Ishikawa (cell line): ENCODE results near the gene SDK2.

Source experiments
- CREB1 ChIP-seq: IDR thresholded peaks from 2 replicates; pipeline ENCODE4 v1.6.1; 2012; ENCODE audit warnings: low read depth
- EP300 ChIP-seq: IDR thresholded peaks from 2 replicates; pipeline ENCODE4 v1.6.1; 2012; ENCODE audit warnings: borderline replicate concordance
- FOXM1 ChIP-seq: IDR thresholded peaks from 2 replicates; pipeline ENCODE4 v1.6.1; 2012; ENCODE audit warnings: low read depth, borderline replicate concordance
- MAX ChIP-seq: IDR thresholded peaks from 2 replicates; pipeline ENCODE4 v1.6.1; 2012
- RAD21 ChIP-seq: IDR thresholded peaks from 2 replicates; pipeline ENCODE4 v1.6.1; 2012; ENCODE audit warnings: low read depth
- REST ChIP-seq: IDR thresholded peaks from 2 replicates; pipeline ENCODE4 v1.6.1; 2012; ENCODE audit warnings: low read depth, mild to moderate bottlenecking
- TCF12 ChIP-seq: IDR thresholded peaks from 2 replicates; pipeline ENCODE4 v1.6.1; 2012; ENCODE audit warnings: low read depth
- YY1 ChIP-seq: IDR thresholded peaks from 2 replicates; pipeline ENCODE4 v1.6.1; 2012; ENCODE audit warnings: low read depth

GRCh38 chr17:73555199-73555960 lies 88.9 kb downstream of the SDK2 start:
- TF ChIP-seq EP300 (no peak), YY1 (no peak), FOXM1 (no peak), RAD21 (no peak), MAX (no peak), REST (no peak), TCF12 (no peak), CREB1 (no peak)
